ENCODE measurements around the gene PRKAG1.
"Not testable (repeated sequence)": the region's sequence is repeated elsewhere in the genome, so short reads cannot be mapped to it uniquely, and the experiment has no call there.

The PRKAG1 gene

GRCh38 chr12:49018261-49019119, at the start of gene PRKAG1:
TSS of gene PRKAG1 (minus strand) at chr12:49018776. CDS start at chr12:49018740, 36 bp downstream.
- DNase-seq = peak; percentile 97 to 98

- DNase-seq = no peak
Measured at GRCh38 chr12:49066120-49066519, 47.5 kb upstream of the PRKAG1 start.

GRCh38 chr12:49064767-49065152, 46.2 kb upstream of the PRKAG1 start:
- no peak for DNase-seq

GRCh38 chr12:49061916-49062315, 43.3 kb upstream of the PRKAG1 start:
- not testable (repeated sequence) for DNase-seq

GRCh38 chr12:49061157-49061650, 42.6 kb upstream of the PRKAG1 start:
- no peak for DNase-seq

- peak; percentile 88 to 92 for DNase-seq
Measured at GRCh38 chr12:49060237-49061156, 41.9 kb upstream of the PRKAG1 start, which contains the start of gene KMT2D. TSS of gene KMT2D (minus strand) at chr12:49060794. CDS start at chr12:49055324, 5,470 bp downstream.

- DNase-seq = peak in 1 of 2 donors; percentile 25
Measured at GRCh38 chr12:49059299-49060171, 41.0 kb upstream of the PRKAG1 start.

- no peak for DNase-seq
Measured at GRCh38 chr12:49059045-49059298, 40.4 kb upstream of the PRKAG1 start.

GRCh38 chr12:49058366-49059044, 39.9 kb upstream of the PRKAG1 start:
- DNase-seq = no peak

- no peak for DNase-seq
Measured at GRCh38 chr12:49057888-49058287, 39.3 kb upstream of the PRKAG1 start.

GRCh38 chr12:49055978-49056754, 37.6 kb upstream of the PRKAG1 start:
- peak; percentile 78 to 83 for DNase-seq

GRCh38 chr12:49055092-49055491, 36.5 kb upstream of the PRKAG1 start:
- DNase-seq = no peak

GRCh38 chr12:49054524-49054923, 35.9 kb upstream of the PRKAG1 start:
- no peak for DNase-seq

GRCh38 chr12:49054096-49054495, 35.5 kb upstream of the PRKAG1 start:
- DNase-seq = no peak

- no peak for DNase-seq
Measured at GRCh38 chr12:49052451-49053208, 34.1 kb upstream of the PRKAG1 start.

- no peak for DNase-seq
Measured at GRCh38 chr12:49051777-49052438, 33.3 kb upstream of the PRKAG1 start.

- no peak for DNase-seq
Measured at GRCh38 chr12:49051373-49051764, 32.8 kb upstream of the PRKAG1 start.

- no peak for DNase-seq
Measured at GRCh38 chr12:49050507-49051372, 32.2 kb upstream of the PRKAG1 start.

Measured in CD4-positive, alpha-beta T cell treated with Interleukin-4 for 1 hour (primary cell).